ENCODE results near the gene PHTF2. TPM values are rescaled to one million over a fixed set of nuclear protein-coding genes. Genes with fewer than 3 reads are reported as not detected.
A peak's percentile ranks its signal among the peaks of the same experiment; 100 is the strongest.

Gene PHTF2
- total RNA-seq, result 10 to 100 TPM; 70.4 to 71.7 TPM

DNA sequence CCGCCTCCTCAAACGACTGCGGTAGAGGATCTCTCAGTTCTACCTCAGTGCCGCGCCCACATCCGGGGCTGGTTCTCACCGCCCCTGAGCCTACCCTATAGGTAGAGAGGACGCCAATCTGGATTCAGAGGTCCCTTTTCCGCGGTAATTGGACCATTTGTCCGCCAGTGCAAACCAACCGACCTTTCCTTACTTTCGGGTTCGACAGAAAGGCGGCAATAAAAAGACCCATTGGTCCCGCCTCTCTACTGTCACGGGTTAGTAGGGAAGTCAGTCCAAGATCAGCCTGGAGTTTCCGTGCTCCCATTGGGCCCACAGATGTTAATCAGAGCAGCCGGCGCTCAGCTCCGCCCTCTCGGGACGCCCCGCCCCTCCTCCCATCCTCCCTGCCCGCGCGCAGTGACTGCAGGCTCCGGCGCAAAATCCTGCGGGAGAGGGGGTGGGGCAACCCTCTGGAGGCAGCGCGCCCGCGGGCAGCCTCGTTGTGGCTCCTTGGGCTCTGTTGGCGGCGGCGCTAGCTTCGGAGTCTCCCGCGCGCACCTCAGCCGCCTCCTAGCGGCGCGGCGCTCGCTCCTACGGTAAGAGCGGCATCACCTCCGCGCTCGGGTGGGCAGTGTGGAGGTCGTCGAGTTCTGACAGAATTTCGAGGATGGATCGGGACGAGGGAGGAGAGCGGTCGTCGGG, at the start of gene PHTF2, which contains the start of gene TMEM60:
Gene PHTF2, plus strand, starts transcription at position 380 of the 684 bp plus-strand sequence.
Gene TMEM60, minus strand, starts transcription at position 41 of the 684 bp plus-strand sequence. CDS start 4,061 bp downstream, outside the sequence.
- peak; percentile 97 for DNase-seq
- CTCF ChIA-PET, result interaction anchor here (0.6 to 2.5 kb wide), 15 partner anchors 13 to 147 kb away, joined by 3 to 13 read pairs (median 5); no protein-coding TSS in a partner anchor
- Mint-ChIP-seq H3K36me3 (ENCODE audit: low read depth) (peaks cover 70% of the 10 kb centered on the region), H3K9me3 (no peaks in the 10 kb centered on the region), H3K27ac (peak within 1 kb of the TSS; percentile 87), H3K4me1 (peaks cover 68% of the 10 kb centered on the region), H3K4me3 (peak within 1 kb of the TSS; percentile 92), H3K27me3 (no peaks in the 10 kb centered on the region)
- POLR2A ChIA-PET, result interaction anchor here (0.9 to 3.4 kb wide), 13 partner anchors 12 to 221 kb away, joined by 3 to 50 read pairs (median 6); partner anchors contain the start of gene RSBN1L

DNA sequence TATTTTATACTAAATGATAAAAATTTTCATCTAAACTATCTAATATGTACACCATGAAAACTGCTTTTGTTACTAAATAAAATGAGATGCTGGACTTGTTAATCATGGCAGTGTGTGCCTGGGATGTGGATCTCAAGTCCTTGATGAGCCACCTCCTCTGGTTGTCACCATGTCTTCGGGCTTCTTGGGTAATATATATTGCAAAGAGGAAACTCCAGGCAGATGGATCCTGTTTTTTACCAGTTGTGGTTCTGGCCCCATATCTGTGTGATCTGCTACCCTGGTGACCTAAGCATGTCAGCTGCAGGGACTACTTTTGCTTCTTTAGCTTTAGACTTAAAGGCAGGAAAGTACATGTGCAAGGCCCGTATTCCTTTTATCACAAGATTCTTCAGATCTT, 46.6 kb upstream of the PHTF2 start:
- H3K4me3 Mint-ChIP-seq, result no peak overlapping the region
- POLR2A ChIA-PET, result no interaction called here
- CTCF ChIA-PET, result no interaction called here
- H3K9me3 Mint-ChIP-seq, result no peaks in the 10 kb centered on the region
- peaks cover 24% of the 10 kb centered on the region for H3K36me3 Mint-ChIP-seq (ENCODE audit: low read depth)
- no peaks in the 10 kb centered on the region for H3K27me3 Mint-ChIP-seq
- no peak overlapping the region for H3K27ac Mint-ChIP-seq
- DNase-seq, result no peak
- H3K4me1 Mint-ChIP-seq, result peaks cover 26% of the 10 kb centered on the region

DNA sequence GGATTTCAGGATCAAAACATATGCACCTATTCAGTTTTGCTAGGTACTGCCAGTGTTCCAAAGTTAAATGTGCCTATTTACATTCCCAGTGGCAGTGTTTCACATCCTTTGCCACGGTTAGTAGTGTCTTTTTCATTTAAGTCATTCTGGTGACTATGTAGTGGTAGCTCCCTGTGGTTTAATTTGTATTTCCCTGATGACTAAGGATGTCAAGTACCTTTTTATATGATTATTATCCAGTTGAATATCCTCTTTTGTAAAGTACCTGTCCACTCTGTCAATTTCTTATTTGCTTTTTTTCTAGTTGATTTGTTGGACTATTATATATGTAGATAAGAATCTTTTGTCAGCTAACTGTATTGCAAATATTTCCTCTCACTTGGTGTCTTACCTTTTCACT, 45.4 kb upstream of the PHTF2 start:
- DNase-seq, result no peak
- Mint-ChIP-seq H3K4me1 (peaks cover 26% of the 10 kb centered on the region), H3K36me3 (ENCODE audit: low read depth) (peaks cover 21% of the 10 kb centered on the region), H3K4me3 (no peak overlapping the region), H3K9me3 (no peaks in the 10 kb centered on the region), H3K27ac (no peak overlapping the region), H3K27me3 (no peaks in the 10 kb centered on the region)
- ChIA-PET POLR2A (interaction anchor here (0.8 kb wide), 1 partner anchor 57 kb away, joined by 5 read pairs; the partner anchor contains the start of gene RSBN1L), CTCF (interaction anchor here (1.2 to 1.5 kb wide), 3 partner anchors 93 to 101 kb away, joined by 3 to 10 read pairs (median 6); no protein-coding TSS in a partner anchor)

- POLR2A ChIA-PET, result interaction anchor here (2.0 kb wide), 1 partner anchor 98 kb away, joined by 7 read pairs; no protein-coding TSS in a partner anchor
- H3K27me3 Mint-ChIP-seq, result no peaks in the 10 kb centered on the region
- no peak for DNase-seq
- CTCF ChIA-PET, result interaction anchor here (0.7 to 3.6 kb wide), 5 partner anchors 41 to 106 kb away, joined by 3 to 28 read pairs (median 4); partner anchors contain the start of genes PHTF2 and TMEM60
- no peak overlapping the region for H3K4me3 Mint-ChIP-seq
- no peaks in the 10 kb centered on the region for H3K9me3 Mint-ChIP-seq
- H3K27ac Mint-ChIP-seq, result no peak overlapping the region
- H3K36me3 Mint-ChIP-seq (ENCODE audit: low read depth), result peaks cover 3% of the 10 kb centered on the region
- H3K4me1 Mint-ChIP-seq, result peaks cover 22% of the 10 kb centered on the region
These were observed 41.0 kb upstream of the PHTF2 start for GRCh38 chr7:77757589-77757988.

- peak; percentile 66 for DNase-seq
- no peak overlapping the region for H3K4me3 Mint-ChIP-seq
- H3K9me3 Mint-ChIP-seq, result no peaks in the 10 kb centered on the region
- CTCF ChIA-PET, result interaction anchor here (0.6 to 3.5 kb wide), 22 partner anchors 12 to 201 kb away, joined by 3 to 49 read pairs (median 4); partner anchors contain the start of genes PHTF2 and TMEM60
- no peaks in the 10 kb centered on the region for H3K27me3 Mint-ChIP-seq
- no peak overlapping the region for H3K27ac Mint-ChIP-seq
- no peaks in the 10 kb centered on the region for H3K36me3 Mint-ChIP-seq (ENCODE audit: low read depth)
- peaks cover 12% of the 10 kb centered on the region for H3K4me1 Mint-ChIP-seq
- POLR2A ChIA-PET, result interaction anchor here (0.8 to 1.0 kb wide), 2 partner anchors 40 to 63 kb away, joined by 3 read pairs; partner anchors contain the start of gene RSBN1L
These were observed 39.2 kb upstream of the PHTF2 start for GRCh38 chr7:77759294-77759889.

DNA sequence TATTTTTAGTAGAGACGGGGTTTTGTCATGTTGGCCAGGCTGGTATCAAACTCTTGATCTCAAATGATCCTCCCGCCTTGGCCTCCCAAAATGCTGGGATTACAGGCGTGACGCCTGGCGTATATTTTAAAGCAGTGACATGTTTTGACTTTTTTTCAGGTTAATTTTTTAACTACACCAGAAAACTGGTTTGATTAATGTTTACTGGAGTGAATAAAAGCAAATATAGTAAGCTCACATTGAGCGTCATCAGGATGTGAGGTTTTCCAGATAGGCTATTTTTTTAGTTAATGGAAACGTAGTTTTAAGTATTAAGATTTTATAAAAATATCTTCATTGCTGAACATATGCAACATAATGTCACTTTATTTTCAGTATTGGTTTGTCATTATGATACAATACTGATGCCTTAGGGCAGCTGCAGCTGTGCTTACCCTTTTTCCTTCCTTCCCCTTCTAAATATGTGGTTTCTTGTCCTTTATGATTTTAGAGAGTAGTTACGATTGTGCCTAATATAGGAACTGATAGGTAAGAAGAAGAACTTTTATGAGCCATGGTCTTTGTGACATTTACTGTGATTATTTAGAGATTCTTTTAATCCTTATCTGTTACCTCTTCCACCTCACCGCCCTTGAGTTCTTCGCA, 37.6 kb upstream of the PHTF2 start:
- no peaks in the 10 kb centered on the region for H3K27me3 Mint-ChIP-seq
- CTCF ChIA-PET, result interaction anchor here (1.9 to 3.5 kb wide), 6 partner anchors 38 to 142 kb away, joined by 5 to 49 read pairs (median 20); partner anchors contain the start of genes PHTF2 and TMEM60
- peaks cover 10% of the 10 kb centered on the region for H3K4me1 Mint-ChIP-seq
- no peak overlapping the region for H3K27ac Mint-ChIP-seq
- POLR2A ChIA-PET, result no interaction called here
- no peak overlapping the region for H3K4me3 Mint-ChIP-seq
- H3K9me3 Mint-ChIP-seq, result no peaks in the 10 kb centered on the region
- no peak for DNase-seq
- H3K36me3 Mint-ChIP-seq (ENCODE audit: low read depth), result peaks cover 4% of the 10 kb centered on the region

DNA sequence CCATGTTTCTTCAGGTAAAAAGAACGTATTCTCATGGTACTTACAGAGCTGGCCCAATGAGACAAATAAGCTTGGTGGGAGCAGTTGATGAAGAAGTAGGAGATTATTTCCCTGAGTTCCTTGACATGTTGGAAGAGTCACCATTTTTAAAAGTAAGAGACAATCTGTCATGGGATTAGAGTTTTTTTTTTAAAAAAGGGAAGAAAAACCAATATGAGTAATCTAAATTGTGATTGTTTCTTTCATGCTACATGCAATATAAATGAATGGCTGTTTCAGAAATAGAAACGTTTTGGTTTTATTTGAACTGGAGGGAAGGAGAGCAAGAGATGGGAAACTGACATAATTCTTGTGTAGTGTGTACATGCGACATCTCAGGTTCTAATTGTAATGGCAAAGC, 33.1 kb upstream of the PHTF2 start:
- H3K27ac Mint-ChIP-seq, result no peak overlapping the region
- H3K4me1 Mint-ChIP-seq, result peaks cover 6% of the 10 kb centered on the region
- H3K27me3 Mint-ChIP-seq, result no peaks in the 10 kb centered on the region
- H3K9me3 Mint-ChIP-seq, result no peaks in the 10 kb centered on the region
- DNase-seq, result no peak
- ChIA-PET CTCF (interaction anchor here (1.1 kb wide), 1 partner anchor 170 kb away, joined by 3 read pairs; no protein-coding TSS in a partner anchor), POLR2A (interaction anchor here (1.0 kb wide), 1 partner anchor 70 kb away, joined by 3 read pairs; no protein-coding TSS in a partner anchor)
- peaks cover 19% of the 10 kb centered on the region for H3K36me3 Mint-ChIP-seq (ENCODE audit: low read depth)
- no peak overlapping the region for H3K4me3 Mint-ChIP-seq

DNA sequence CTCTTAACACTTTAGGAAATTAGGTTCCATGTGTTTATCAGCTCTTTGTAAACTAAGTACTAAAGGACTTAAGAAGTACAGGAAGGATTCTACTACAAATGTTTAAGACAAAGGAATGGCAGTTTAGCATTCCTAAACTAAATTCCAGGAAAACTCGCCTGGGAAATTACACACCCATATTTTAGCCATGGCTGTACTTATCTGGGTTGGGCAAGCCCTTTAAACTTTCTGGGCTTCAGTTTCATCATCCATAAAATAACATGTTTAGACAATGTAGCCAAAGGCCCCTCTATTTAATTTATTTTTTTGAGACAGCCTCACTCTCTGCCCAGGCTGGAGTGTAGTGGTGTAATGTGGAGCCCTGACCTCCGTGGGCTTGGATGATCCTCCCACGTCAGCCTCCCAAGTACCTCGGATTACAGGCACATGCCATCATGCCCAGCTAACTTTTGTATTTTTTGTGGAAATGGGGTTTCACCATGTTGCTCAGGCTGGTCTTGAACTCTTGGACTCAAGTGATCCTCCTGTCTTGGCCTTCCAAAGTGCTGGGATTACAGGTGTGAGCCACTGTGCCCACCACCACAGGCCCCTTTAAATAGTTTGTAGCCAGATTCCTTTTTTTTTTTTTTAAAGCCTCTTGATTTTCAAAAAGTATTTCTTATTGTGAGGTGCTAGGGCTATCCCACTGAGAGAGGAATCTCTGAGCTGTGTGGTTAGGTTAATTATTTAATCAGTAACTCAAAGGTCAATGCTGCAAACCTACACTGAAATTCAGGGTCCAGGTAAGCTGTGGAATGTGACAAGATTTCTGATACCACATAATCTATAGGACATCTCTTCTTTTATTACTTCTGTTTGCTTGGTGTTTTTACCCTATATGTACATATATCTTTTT, 32.4 kb upstream of the PHTF2 start:
- POLR2A ChIA-PET, result interaction anchor here (1.0 kb wide), 1 partner anchor 70 kb away, joined by 3 read pairs; no protein-coding TSS in a partner anchor
- Mint-ChIP-seq H3K4me3 (no peak overlapping the region), H3K9me3 (no peaks in the 10 kb centered on the region), H3K36me3 (ENCODE audit: low read depth) (peaks cover 22% of the 10 kb centered on the region), H3K27me3 (no peaks in the 10 kb centered on the region), H3K27ac (peak overlapping the region; percentile 35), H3K4me1 (peaks cover 7% of the 10 kb centered on the region)
- CTCF ChIA-PET, result interaction anchor here (1.1 kb wide), 1 partner anchor 169 kb away, joined by 3 read pairs; no protein-coding TSS in a partner anchor
- DNase-seq, result no peak

DNA sequence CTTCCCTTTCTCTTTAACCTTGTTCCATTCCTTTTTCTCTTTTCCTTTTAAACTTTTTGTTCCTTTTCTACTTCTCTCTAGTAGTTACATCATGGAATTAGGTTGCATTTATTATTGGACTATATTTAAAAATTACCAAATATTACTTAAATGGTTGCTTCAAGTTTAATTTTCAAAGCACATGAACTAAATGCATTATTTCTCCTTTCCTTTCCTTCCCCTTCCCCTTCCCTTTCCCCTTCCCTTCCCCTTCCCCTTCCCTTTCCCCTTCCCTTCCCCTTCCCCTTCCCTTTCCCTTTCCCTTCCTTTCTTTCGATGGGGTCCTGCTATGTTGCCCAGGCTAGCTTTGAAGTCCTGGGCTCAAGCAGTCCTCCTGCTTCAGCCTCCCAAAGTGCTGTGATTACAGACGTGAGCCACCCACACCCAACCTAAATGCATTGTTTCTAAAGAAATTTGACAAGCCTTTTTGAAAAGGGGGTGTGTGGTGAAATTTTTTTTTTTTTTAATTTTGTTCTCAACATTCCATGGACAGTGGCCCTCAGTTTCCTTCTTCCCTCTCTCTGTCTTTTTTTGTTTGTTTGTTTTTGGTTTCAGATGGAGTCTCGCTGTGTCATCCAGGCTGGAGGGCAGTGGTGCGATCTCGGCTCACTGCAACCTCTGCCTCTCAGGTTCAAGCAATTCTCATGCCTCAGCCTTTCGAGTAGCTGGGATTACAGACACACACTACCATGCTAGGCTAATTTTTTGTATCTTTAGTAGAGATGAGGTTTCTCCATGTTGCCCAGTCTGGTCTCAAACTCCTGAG, 31.6 kb upstream of the PHTF2 start:
- Mint-ChIP-seq H3K27me3 (no peaks in the 10 kb centered on the region), H3K36me3 (ENCODE audit: low read depth) (peaks cover 22% of the 10 kb centered on the region), H3K9me3 (no peaks in the 10 kb centered on the region), H3K27ac (peak overlapping the region; percentile 48), H3K4me3 (no peak overlapping the region), H3K4me1 (peaks cover 7% of the 10 kb centered on the region)
- POLR2A ChIA-PET, result no interaction called here
- DNase-seq, result no peak
- CTCF ChIA-PET, result no interaction called here

- no peak for DNase-seq
- Mint-ChIP-seq H3K36me3 (ENCODE audit: low read depth) (peaks cover 36% of the 10 kb centered on the region), H3K4me3 (no peak overlapping the region), H3K4me1 (peaks cover 6% of the 10 kb centered on the region), H3K27ac (no peak overlapping the region), H3K27me3 (no peaks in the 10 kb centered on the region), H3K9me3 (no peaks in the 10 kb centered on the region)
- POLR2A ChIA-PET, result no interaction called here
- CTCF ChIA-PET, result interaction anchor here (0.6 kb wide), 1 partner anchor 119 kb away, joined by 3 read pairs; no protein-coding TSS in a partner anchor
These were observed 28.3 kb upstream of the PHTF2 start for GRCh38 chr7:77770316-77770715.

DNA sequence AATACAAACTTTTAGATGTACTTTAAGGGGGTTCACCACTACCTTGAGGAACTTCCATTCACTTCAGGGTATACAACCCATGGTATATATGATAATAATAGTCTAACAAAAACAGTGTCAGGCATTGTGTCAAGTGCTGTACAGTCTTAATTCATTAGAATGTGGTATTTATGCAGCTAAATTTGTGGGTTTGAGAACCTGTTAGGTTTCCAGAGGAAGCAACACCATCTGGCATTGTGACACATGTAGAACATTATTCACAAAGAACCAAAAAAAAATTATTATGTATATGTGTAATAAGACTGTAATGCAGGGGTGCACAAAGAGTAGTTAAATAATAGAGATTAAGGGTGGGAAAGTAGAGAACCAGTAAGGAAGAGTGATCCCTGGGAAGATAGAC, 26.7 kb upstream of the PHTF2 start:
- no peaks in the 10 kb centered on the region for H3K9me3 Mint-ChIP-seq
- peaks cover 6% of the 10 kb centered on the region for H3K4me1 Mint-ChIP-seq
- H3K27ac Mint-ChIP-seq, result no peak overlapping the region
- POLR2A ChIA-PET, result no interaction called here
- CTCF ChIA-PET, result interaction anchor here (0.9 kb wide), 1 partner anchor 12 kb away, joined by 3 read pairs; no protein-coding TSS in a partner anchor
- no peak overlapping the region for H3K4me3 Mint-ChIP-seq
- no peaks in the 10 kb centered on the region for H3K27me3 Mint-ChIP-seq
- no peak for DNase-seq
- H3K36me3 Mint-ChIP-seq (ENCODE audit: low read depth), result peaks cover 40% of the 10 kb centered on the region

Data from activated CD4-positive, alpha-beta memory T cell treated with anti-CD3 and anti-CD28 coated beads, Interleukin-2, amount 10 ng/mL, durations not matched to agents 7 days and 5 days (primary cell).